A673 (cell line): ENCODE data around the gene DRAM1. TPM values are rescaled to one million over a fixed set of nuclear protein-coding genes. Genes with fewer than 3 reads are reported as not detected.

Experiments
- BruUV-seq: library from RNA; stranded (reverse); fragments of 400-500 nt; replicated peaks from 2 replicates; lab custom pipeline; 2021; lab: Mats Ljungman, UMichigan
- CTCF ChIA-PET: fragments of 300-600 bp; sonication (Branson Sonifier 250); formaldehyde crosslinking; loops from one replicate; lab custom pipeline; 2022; ENCODE audit warnings: antibody characterized with exemption; lab: Charles Lee
- POLR2A ChIA-PET: fragments of 300-600 bp; sonication (Branson Sonifier 250); formaldehyde crosslinking; loops from one replicate; lab custom pipeline; 2022; ENCODE audit warnings: antibody characterized with exemption; ENCODE audit not compliant: low non-redundant PET; lab: Charles Lee
- DNase-seq: peaks from one replicate; pipeline ENCODE4 v3.0.0-alpha.2; 2015; ENCODE audit warnings: low spot score
- H3K27ac ChIP-seq: fragments of 200-600 bp; sonication (generic); 2 replicates; pipeline ENCODE4 v1.5.1; 2016; ENCODE audit warnings: mixed run types, low read depth, mild to moderate bottlenecking, mixed read lengths, antibody characterized with exemption, low read length; ENCODE audit not compliant: poor library complexity, severe bottlenecking
- H3K27me3 ChIP-seq: fragments of 200-600 bp; sonication (generic); replicated peaks from 2 replicates; pipeline ENCODE4 v1.6.1; 2017; ENCODE audit warnings: mixed run types, low read depth, mild to moderate bottlenecking, mixed read lengths, antibody characterized with exemption, low read length; ENCODE audit not compliant: insufficient read depth, poor library complexity
- H3K36me3 ChIP-seq: fragments of 200-600 bp; sonication (generic); 2 replicates; pipeline ENCODE4 v1.6.1; 2016; ENCODE audit warnings: mixed run types, mild to moderate bottlenecking, mixed read lengths, antibody characterized with exemption, low read length; ENCODE audit not compliant: insufficient read depth, poor library complexity, severe bottlenecking
- H3K4me1 ChIP-seq: fragments of 200-600 bp; sonication (generic); 2 replicates; pipeline ENCODE4 v1.6.1; 2017; ENCODE audit warnings: mixed run types, mild to moderate bottlenecking, mixed read lengths, antibody characterized with exemption, low read length; ENCODE audit not compliant: insufficient read depth, poor library complexity, severe bottlenecking
- H3K4me3 ChIP-seq: fragments of 200-600 bp; sonication (generic); 2 replicates; pipeline ENCODE4 v1.5.1; 2016; ENCODE audit warnings: low read depth, mixed run types, mild to moderate bottlenecking, mixed read lengths, low read length; ENCODE audit not compliant: poor library complexity, severe bottlenecking
- H3K9me3 ChIP-seq: fragments of 200-600 bp; sonication (generic); 2 replicates; pipeline ENCODE4 v1.6.1; 2016; ENCODE audit warnings: mixed run types, low read depth, mild to moderate bottlenecking, mixed read lengths, antibody characterized with exemption, low read length; ENCODE audit not compliant: poor library complexity, severe bottlenecking
- CTCF ChIP-seq: fragments of 300-800, 200-600 bp; sonication (generic); conservative IDR thresholded peaks from 2 replicates; pipeline ENCODE4 v1.5.1; 2017; ENCODE audit warnings: low read depth, mild to moderate bottlenecking, antibody characterized with exemption, low read length, moderate library complexity, mixed read lengths
- EZH2 ChIP-seq: fragments of 200-600 bp; sonication (generic); IDR thresholded peaks from 2 replicates; pipeline ENCODE4 v1.6.1; 2017; ENCODE audit warnings: borderline replicate concordance, low read depth, mild to moderate bottlenecking, mixed read lengths, antibody characterized with exemption, low read length; ENCODE audit not compliant: poor library complexity, severe bottlenecking
- intact Hi-C: fragments of 100-400 bp; cut with micrococcal nuclease; formaldehyde crosslinking; loops from one replicate; pipeline ENCODE4 v1.10.0; 2022; ENCODE audit not compliant: unreplicated experiment
- total RNA-seq: library from RNA; stranded (reverse); gene quantifications from 2 replicates; pipeline ENCODE4 v1.2.3, GENCODE V29; 2021

Gene DRAM1
- total RNA-seq, 1 experiment from 2014 or later, result 10.5 TPM

- H3K27ac ChIP-seq, result no peak overlapping the region
- peaks cover 8% of the 10 kb centered on the region for H3K4me1 ChIP-seq
- no peaks in the 10 kb centered on the region for H3K36me3 ChIP-seq
- ChIA-PET POLR2A (interaction anchor here (0.7 kb wide), 1 partner anchor 831 kb away, joined by 11 read pairs; no protein-coding TSS in a partner anchor), CTCF (no interaction called here)
- BruUV-seq, result no TSS peak
- intact Hi-C loops, result no loop called here
- no peak overlapping the region for H3K4me3 ChIP-seq
- DNase-seq, result no peak
- TF ChIP-seq EZH2, result no peak
- TF ChIP-seq CTCF, result no peak
- H3K27me3 ChIP-seq, result no peaks in the 10 kb centered on the region
- H3K9me3 ChIP-seq, result peaks cover 8% of the 10 kb centered on the region
Observed at GRCh38 chr12:101870925-101871324, 6.5 kb upstream of the DRAM1 start.

GRCh38 chr12:101875162-101875561 is 2.2 kb upstream of the DRAM1 start:
- Histone ChIP-seq H3K4me3 (no peak overlapping the region), H3K27ac (peak overlapping the region; percentile 66), H3K36me3 (no peaks in the 10 kb centered on the region), H3K27me3 (no peaks in the 10 kb centered on the region), H3K9me3 (no peaks in the 10 kb centered on the region), H3K4me1 (peaks cover 18% of the 10 kb centered on the region)
- BruUV-seq, result no TSS peak
- intact Hi-C loops, result no loop called here
- DNase-seq, result no peak
- POLR2A ChIA-PET, result interaction anchor here (1.0 kb wide), 1 partner anchor 238 kb away, joined by 6 read pairs; no protein-coding TSS in a partner anchor
- CTCF ChIA-PET, result no interaction called here
- TF ChIP-seq EZH2 (no peak), CTCF (no peak)

GRCh38 chr12:101876322-101876860 is 989 bp upstream of the DRAM1 start:
- intact Hi-C loops, result no loop called here
- TF ChIP-seq CTCF, result no peak
- TF ChIP-seq EZH2, result no peak
- no peaks in the 10 kb centered on the region for H3K27me3 ChIP-seq
- peak; percentile 11 for DNase-seq
- TSS peak; percentile 83 for BruUV-seq
- H3K9me3 ChIP-seq, result no peaks in the 10 kb centered on the region
- H3K27ac ChIP-seq, result peak overlapping the region; percentile 87
- ChIA-PET POLR2A (interaction anchor here (0.6 kb wide), 1 partner anchor 10 kb away, joined by 3 read pairs; no protein-coding TSS in a partner anchor), CTCF (no interaction called here)
- peaks cover 18% of the 10 kb centered on the region for H3K4me1 ChIP-seq
- H3K4me3 ChIP-seq, result peak overlapping the region; percentile 75
- no peaks in the 10 kb centered on the region for H3K36me3 ChIP-seq
